Osteoblast (primary cell): ENCODE results near the gene FADS1. TPM values are rescaled to one million over a fixed set of nuclear protein-coding genes. Genes with fewer than 3 reads are reported as not detected.

Experiments
- DNase-seq: peaks from one replicate; pipeline ENCODE4 v3.0.0; 2011; ENCODE audit warnings: low spot score, mixed read lengths; ENCODE audit not compliant: insufficient read length; ENCODE audit errors: missing footprints
- H2AFZ ChIP-seq: 2 replicates; pipeline ENCODE4 v1.6.0; 2011; ENCODE audit warnings: mild to moderate bottlenecking, low read length
- H3K27ac ChIP-seq: 2 replicates; pipeline ENCODE4 v1.5.1; 2011; ENCODE audit warnings: mild to moderate bottlenecking, low read depth, low read length, moderate library complexity
- H3K27me3 ChIP-seq: 2 replicates; pipeline ENCODE4 v1.6.0; 2012; ENCODE audit warnings: mild to moderate bottlenecking, control low read depth, inconsistent platforms, low read length, moderate library complexity; ENCODE audit not compliant: insufficient read depth
- H3K36me3 ChIP-seq: 2 replicates; pipeline ENCODE4 v1.5.1; 2011; ENCODE audit warnings: mild to moderate bottlenecking, low read length, control low read depth, moderate library complexity; ENCODE audit not compliant: insufficient read depth
- H3K4me1 ChIP-seq: 2 replicates; pipeline ENCODE4 v1.5.1; 2011; ENCODE audit warnings: mild to moderate bottlenecking, low read length, control low read depth, moderate library complexity; ENCODE audit not compliant: insufficient read depth
- H3K4me2 ChIP-seq: 2 replicates; pipeline ENCODE4 v1.6.0; 2011; ENCODE audit warnings: mild to moderate bottlenecking, low read length; ENCODE audit not compliant: insufficient read depth
- H3K4me3 ChIP-seq: fragments of 200-600 bp; sonication (generic); 3 replicates; pipeline ENCODE4 v1.5.1; 2012; ENCODE audit warnings: mild to moderate bottlenecking, low read length, inconsistent platforms; ENCODE audit not compliant: insufficient read depth
- H3K79me2 ChIP-seq: 2 replicates; pipeline ENCODE4 v1.6.0; 2012; ENCODE audit warnings: mild to moderate bottlenecking, low read length, control low read depth, inconsistent platforms; ENCODE audit not compliant: insufficient read depth
- H3K9me3 ChIP-seq: 2 replicates; pipeline ENCODE4 v1.5.1; 2011; ENCODE audit warnings: low read depth, low read length, control low read depth
- H4K20me1 ChIP-seq: 2 replicates; pipeline ENCODE4 v1.6.0; 2012; ENCODE audit warnings: mild to moderate bottlenecking, low read length, control low read depth; ENCODE audit not compliant: insufficient read depth
- CTCF ChIP-seq: IDR thresholded peaks from 2 replicates; pipeline ENCODE4 v1.5.1; 2011; ENCODE audit warnings: mild to moderate bottlenecking, low read depth, low read length, moderate library complexity; ENCODE audit errors: extremely low read depth
- total RNA-seq: library from RNA; depleted of rRNA; stranded (reverse); fragments of >200 nt; gene quantifications from 2 replicates; pipeline ENCODE4 v1.2.3, GENCODE V29; 2012

The FADS1 gene
- total RNA-seq, 1 donor = 303 TPM

GRCh38 chr11:61840371-61840770 is 23.6 kb upstream of the FADS1 start:
- H3K27me3 ChIP-seq = no peaks in the 10 kb centered on the region
- H3K4me1 ChIP-seq = no peaks in the 10 kb centered on the region
- no peaks in the 10 kb centered on the region for H3K9me3 ChIP-seq
- no peaks in the 10 kb centered on the region for H4K20me1 ChIP-seq
- H3K4me2 ChIP-seq = no peak overlapping the region
- H3K27ac ChIP-seq = no peak overlapping the region
- no peak for DNase-seq
- no peak overlapping the region for H2AFZ ChIP-seq
- TF ChIP-seq CTCF = no peak
- H3K4me3 ChIP-seq = no peak overlapping the region
- H3K79me2 ChIP-seq = peaks cover 2% of the 10 kb centered on the region
- peaks cover 22% of the 10 kb centered on the region for H3K36me3 ChIP-seq

- peaks cover 4% of the 10 kb centered on the region for H3K4me1 ChIP-seq
- no peaks in the 10 kb centered on the region for H3K27me3 ChIP-seq
- H3K9me3 ChIP-seq = no peaks in the 10 kb centered on the region
- H3K27ac ChIP-seq = no peak overlapping the region
- H2AFZ ChIP-seq = no peak overlapping the region
- DNase-seq = no peak
- peaks cover 22% of the 10 kb centered on the region for H3K36me3 ChIP-seq
- TF ChIP-seq CTCF = no peak
- H3K4me2 ChIP-seq = no peak overlapping the region
- H3K79me2 ChIP-seq = peaks cover 2% of the 10 kb centered on the region
- H3K4me3 ChIP-seq = no peak overlapping the region
- no peaks in the 10 kb centered on the region for H4K20me1 ChIP-seq
Measured at GRCh38 chr11:61839742-61840141, 22.9 kb upstream of the FADS1 start.

GRCh38 chr11:61838921-61839320 is 22.1 kb upstream of the FADS1 start:
- peaks cover 4% of the 10 kb centered on the region for H3K4me1 ChIP-seq
- peaks cover 22% of the 10 kb centered on the region for H3K36me3 ChIP-seq
- H3K4me2 ChIP-seq = no peak overlapping the region
- no peak overlapping the region for H3K4me3 ChIP-seq
- no peak overlapping the region for H3K27ac ChIP-seq
- no peaks in the 10 kb centered on the region for H3K27me3 ChIP-seq
- no peak for DNase-seq
- no peak overlapping the region for H2AFZ ChIP-seq
- H3K79me2 ChIP-seq = peaks cover 2% of the 10 kb centered on the region
- no peak for TF ChIP-seq CTCF
- peaks cover 3% of the 10 kb centered on the region for H4K20me1 ChIP-seq
- H3K9me3 ChIP-seq = no peaks in the 10 kb centered on the region

GRCh38 chr11:61838501-61838900 is 21.7 kb upstream of the FADS1 start:
- H3K79me2 ChIP-seq = peaks cover 4% of the 10 kb centered on the region

More at GRCh38 chr11:61838501-61838900, 21.7 kb upstream of the FADS1 start:
- no peak overlapping the region for H3K27ac ChIP-seq
- H3K4me2 ChIP-seq = no peak overlapping the region
- no peak overlapping the region for H3K4me3 ChIP-seq
- H2AFZ ChIP-seq = no peak overlapping the region
- H3K9me3 ChIP-seq = no peaks in the 10 kb centered on the region
- H3K27me3 ChIP-seq = no peaks in the 10 kb centered on the region
- H3K36me3 ChIP-seq = peaks cover 22% of the 10 kb centered on the region
- no peak for DNase-seq
- peaks cover 4% of the 10 kb centered on the region for H3K4me1 ChIP-seq
- H4K20me1 ChIP-seq = peaks cover 6% of the 10 kb centered on the region
- no peak for TF ChIP-seq CTCF
